K562 (cell line): ENCODE data around the gene ALK.

Experiments
- RFX1 ChIP-seq: fragments of 450-650 bp; IDR thresholded peaks from 2 replicates; pipeline ENCODE4 v1.6.1; 2016; ENCODE audit warnings: mild to moderate bottlenecking, moderate library complexity
- ZNF449 ChIP-seq: fragments of 250-450 bp; sonication (Bioruptor Pico); IDR thresholded peaks from 2 replicates; pipeline ENCODE4 v1.8.0; 2022; ENCODE audit warnings: moderate library complexity, mild to moderate bottlenecking, inconsistent platforms

- TF ChIP-seq RFX1 (no peak), ZNF449 (no peak)
Measured at GRCh38 chr2:29558097-29558496, 363.3 kb downstream of the ALK start.
